ENCODE data around the gene ACOT7. TPM values are rescaled to one million over a fixed set of nuclear protein-coding genes. Genes with fewer than 3 reads are reported as not detected.

ACOT7 gene
- total and polyA plus RNA-seq, 7 donors, result 2.3 to 12.4 (median 4.1) TPM

GRCh38 chr1:6358757-6359201 is 34.8 kb downstream of the ACOT7 start:
- no peak for TF ChIP-seq CTCF (IDR thresholded peaks at IDR 0.05)
- Histone ChIP-seq H3K36me3 (ENCODE audit: insufficient read depth in 1 of 2, low read depth in 1 of 2) (no peaks in the 10 kb centered on the region), H3K27ac (no peak overlapping the region), H3K4me1 (peaks cover 6% of the 10 kb centered on the region), H3K27me3 (ENCODE audit: insufficient read depth in 3 of 3, low read length in 2 of 3) (no peaks in the 10 kb centered on the region), H3K9me3 (no peaks in the 10 kb centered on the region), H3K4me3 (no peak overlapping the region)
- DNase-seq (no peak), ATAC-seq (no peak)
- 48 to 75% (median 51%) methylated on average over 10 of the region's 10 CpGs for WGBS, 3 donors
- intact Hi-C loops (cut with DNase I), result no loop called here

- no peak for ATAC-seq
- peaks cover 12% of the 10 kb centered on the region for H3K4me1 ChIP-seq
- intact Hi-C loops (cut with DNase I), result no loop called here
Measured at GRCh38 chr1:6358144-6358624, 35.4 kb downstream of the ACOT7 start.

GRCh38 chr1:6357243-6357936 is 36.2 kb downstream of the ACOT7 start:
- intact Hi-C loops (cut with DNase I), result no loop called here
- Histone ChIP-seq H3K27ac (no peak overlapping the region), H3K4me3 (no peak overlapping the region), H3K9me3 (no peaks in the 10 kb centered on the region), H3K4me1 (peaks cover 20% of the 10 kb centered on the region), H3K27me3 (ENCODE audit: insufficient read depth in 3 of 3, low read length in 2 of 3) (no peaks in the 10 kb centered on the region), H3K36me3 (ENCODE audit: insufficient read depth in 1 of 2, low read depth in 1 of 2) (no peaks in the 10 kb centered on the region)
- TF ChIP-seq CTCF (IDR thresholded peaks at IDR 0.05), result no peak
- no peak for ATAC-seq
- DNase-seq, result no peak
- WGBS, 3 donors, result 87 to 94% (median 89%) methylated on average over 11 of the region's 11 CpGs

More at GRCh38 chr1:6358144-6358624, 35.4 kb downstream of the ACOT7 start:
- H3K27me3 ChIP-seq (ENCODE audit: insufficient read depth in 3 of 3, low read length in 2 of 3), result no peaks in the 10 kb centered on the region
- 73 to 85% (median 84%) methylated on average over 10 of the region's 10 CpGs for WGBS, 3 donors
- no peak overlapping the region for H3K4me3 ChIP-seq
- H3K9me3 ChIP-seq, result no peaks in the 10 kb centered on the region
- H3K36me3 ChIP-seq (ENCODE audit: insufficient read depth in 1 of 2, low read depth in 1 of 2), result no peaks in the 10 kb centered on the region
- no peak for TF ChIP-seq CTCF (IDR thresholded peaks at IDR 0.05)
- no peak for DNase-seq
- H3K27ac ChIP-seq, result no peak overlapping the region

- no peaks in the 10 kb centered on the region for H3K36me3 ChIP-seq (ENCODE audit: insufficient read depth in 1 of 2, low read depth in 1 of 2)
- H3K27me3 ChIP-seq (ENCODE audit: insufficient read depth in 3 of 3, low read length in 2 of 3), result no peaks in the 10 kb centered on the region
- DNase-seq (no peak), ATAC-seq (no peak)
- no peaks in the 10 kb centered on the region for H3K9me3 ChIP-seq
- peaks cover 29% of the 10 kb centered on the region for H3K4me1 ChIP-seq
- TF ChIP-seq CTCF (IDR thresholded peaks at IDR 0.05), result no peak
- 90 to 97% (median 94%) methylated on average over 11 of the region's 11 CpGs for WGBS, 3 donors
- no peak overlapping the region for H3K27ac ChIP-seq
- intact Hi-C loops (cut with DNase I), result no loop called here
- H3K4me3 ChIP-seq, result no peak overlapping the region
Measured at GRCh38 chr1:6355621-6356020, 37.9 kb downstream of the ACOT7 start.

Measured in psoas muscle (tissue), 8 donors.